Lung (tissue), 12 donors: Measurements from ENCODE around the gene ZNF83. TPM values are rescaled to one million over a fixed set of nuclear protein-coding genes. Genes with fewer than 3 reads are reported as not detected.
"Not testable (repeated sequence)": the region's sequence is repeated elsewhere in the genome, so short reads cannot be mapped to it uniquely, and the experiment has no call there.

Experiments used
- ATAC-seq: fragments of 200-7000 bp; cut with Tn5 transposase; one replicate; pipeline ENCODE4 v1.9.1; 2020; ENCODE audit warnings: moderate number of reproducible peaks; ENCODE audit not compliant: insufficient read depth, low FRiP score
- DNase-seq, 3 donors: peaks; one replicate each; pipeline ENCODE4 v3.0.0-alpha.2; 2013 to 2017
- H3K27ac ChIP-seq, 2 donors: one replicate each; pipeline ENCODE4 v1.5.1; 2013; ENCODE audit warnings: mild to moderate bottlenecking in 2 of 2, moderate library complexity in 2 of 2, control low read depth in 1 of 2, inconsistent platforms in 1 of 2, low read depth in 1 of 2, low read length in 1 of 2
- H3K27me3 ChIP-seq, 3 donors: one replicate each; pipeline ENCODE4 v1.5.1; 2013; ENCODE audit warnings: low read length in 2 of 3; ENCODE audit not compliant: control insufficient read depth in 3 of 3, insufficient read depth in 3 of 3
- H3K36me3 ChIP-seq, 4 donors: one replicate each; pipeline ENCODE4 v1.5.1; 2013; ENCODE audit warnings: low read length in 4 of 4, mild to moderate bottlenecking in 1 of 4, moderate library complexity in 1 of 4; ENCODE audit not compliant: control insufficient read depth in 4 of 4, insufficient read depth in 4 of 4
- H3K4me1 ChIP-seq, 5 donors: one replicate each; pipeline ENCODE4 v1.5.1; 2013; ENCODE audit warnings: low read length in 5 of 5, mild to moderate bottlenecking in 2 of 5, moderate library complexity in 1 of 5; ENCODE audit not compliant: control insufficient read depth in 5 of 5, insufficient read depth in 5 of 5
- H3K4me3 ChIP-seq: one replicate; pipeline ENCODE4 v1.5.1; 2013; ENCODE audit warnings: mild to moderate bottlenecking, control low read depth, moderate library complexity
- H3K9ac ChIP-seq, 2 donors: one replicate each; pipeline ENCODE4 v1.5.1; 2013; ENCODE audit warnings: low read length in 2 of 2, control low read depth in 1 of 2; ENCODE audit not compliant: insufficient read depth in 1 of 2
- H3K9me3 ChIP-seq, 4 donors: one replicate each; pipeline ENCODE4 v1.5.1; 2013; ENCODE audit warnings: low read length in 3 of 4, mild to moderate bottlenecking in 1 of 4, moderate library complexity in 1 of 4; ENCODE audit not compliant: control insufficient read depth in 4 of 4, insufficient read depth in 3 of 4
- CTCF ChIP-seq: IDR thresholded peaks from 2 replicates; pipeline ENCODE4 v1.5.1; 2012; ENCODE audit warnings: mild to moderate bottlenecking; ENCODE audit errors: control extremely low read depth, extremely low read depth
- WGBS, 2 donors: extraction: QIAGEN DNeasy Blood & Tissue Kit; methylation state at CpG; one replicate each; pipeline ENCODE4 v1.1.7; 2013; 5-methylcytosine and 5-hydroxymethylcytosine counted together
- polyA plus RNA-seq, 2 donors: library from polyadenylated mRNA; stranded (reverse); fragments of 200-250 nt; gene quantifications; one replicate each; pipeline ENCODE4 v1.2.1, GENCODE V29; 2013
- total RNA-seq, 2 donors: library from RNA; depleted of rRNA in 1 of 2; stranded (reverse); fragments of >200 nt in 1 of 2; gene quantifications; one replicate each; pipeline ENCODE4 v1.2.1, GENCODE V29; 2014 to 2021
- donor health status: control.
- donor health status: control.
- donor health status: Bipolar disorder and iron deficiency.
- donor health status: healthy.
- donor health status: DM: yes; HTN: yes; CAD: no.

ZNF83 gene
- total and polyA plus RNA-seq, 4 donors, result 14.8 to 118 (median 46.2) TPM

GRCh38 chr19:52639996-52640395 lies 1.8 kb upstream of the ZNF83 start:
- no peaks in the 10 kb centered on the region for H3K27me3 ChIP-seq
- H3K27ac ChIP-seq, result no peak overlapping the region
- no peaks in the 10 kb centered on the region for H3K9me3 ChIP-seq
- H3K36me3 ChIP-seq, result peaks cover 0 to 4% (median 0%) of the 10 kb centered on the region in 4 donors
- no peak overlapping the region for H3K4me3 ChIP-seq
- DNase-seq (no peak), ATAC-seq (no peak)
- WGBS, 2 donors, result 95% methylated on average over 10 of the region's 10 CpGs
- no peak overlapping the region for H3K9ac ChIP-seq
- no peak for TF ChIP-seq CTCF
- peaks cover 0 to 13% (median 7%) of the 10 kb centered on the region in 5 donors for H3K4me1 ChIP-seq

DNA sequence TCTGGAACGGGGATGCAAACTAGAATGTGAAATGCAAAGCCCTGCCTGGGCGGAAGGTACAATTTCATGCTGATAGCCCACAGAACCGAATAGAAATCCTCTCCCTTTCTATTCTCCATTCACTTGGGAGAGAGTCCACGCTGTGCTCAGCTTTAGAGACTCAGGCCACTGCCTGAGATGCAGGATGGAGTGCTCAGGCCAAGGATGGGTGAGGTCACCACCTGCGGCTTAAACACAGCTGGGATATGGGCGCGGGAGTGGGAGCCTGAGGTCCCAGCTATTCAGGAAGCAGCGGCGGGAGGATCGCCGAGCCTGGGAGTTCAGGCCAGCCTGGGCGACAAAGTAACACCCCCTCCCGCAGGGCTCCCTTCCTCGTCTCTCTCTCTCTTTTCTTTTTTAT lies 446 bp upstream of the ZNF83 start:
- TF ChIP-seq CTCF, result no peak
- Histone ChIP-seq H3K9me3 (peaks cover 0 to under 1% (median 0%) of the 10 kb centered on the region in 4 donors), H3K4me3 (no peak overlapping the region), H3K36me3 (peaks cover 0 to 2% (median 0%) of the 10 kb centered on the region in 4 donors), H3K27me3 (no peaks in the 10 kb centered on the region), H3K4me1 (peaks cover 0 to 13% (median 7%) of the 10 kb centered on the region in 5 donors), H3K9ac (peak overlapping the region in 1 of 2 donors; percentile 17), H3K27ac (peak overlapping the region in 1 of 2 donors; percentile 82)
- ATAC-seq (no peak), DNase-seq (no peak)
- 18 to 19% methylated on average over 13 to 14 of the region's 14 CpGs for WGBS, 2 donors

DNA sequence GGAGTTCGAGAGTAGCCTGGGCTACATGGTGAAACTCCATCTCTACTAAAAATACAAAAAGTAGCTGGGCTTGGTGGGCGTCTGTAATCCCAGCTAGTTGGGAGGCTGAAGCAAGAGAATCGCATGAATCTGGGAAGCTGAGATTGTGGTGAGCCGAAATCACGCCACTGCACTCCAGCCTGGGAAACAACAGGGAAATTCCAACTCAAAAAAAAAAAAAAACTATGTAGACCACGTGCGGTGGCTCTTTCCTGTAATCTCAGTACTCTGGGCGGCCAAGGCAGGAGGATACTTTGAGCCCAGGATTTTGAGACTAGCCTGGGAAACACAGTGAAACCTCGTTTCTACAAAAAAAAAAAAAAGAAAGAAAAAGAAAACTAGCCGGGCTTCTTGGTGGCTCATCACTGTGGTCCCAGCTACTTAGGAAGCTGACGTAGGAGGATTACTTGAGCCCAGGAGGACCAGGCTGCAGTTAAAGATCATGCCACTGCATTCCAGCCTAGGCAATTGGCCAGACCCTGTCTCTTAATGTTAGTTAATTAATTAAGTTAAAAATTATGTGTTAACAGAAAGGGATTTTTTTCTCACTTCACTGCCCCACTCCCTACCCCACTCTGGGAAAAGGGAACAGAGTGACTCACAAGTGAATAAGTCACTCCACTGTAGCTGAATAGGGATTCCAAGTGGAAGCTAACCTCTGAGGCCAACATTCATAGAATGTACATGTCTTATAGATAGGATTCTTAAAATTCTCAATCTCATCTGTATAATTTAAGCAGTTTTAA lies 2.2 kb downstream of the ZNF83 start:
- 89 to 92% methylated on average over 11 of the region's 11 CpGs for WGBS, 2 donors
- H3K4me3 ChIP-seq, result no peak overlapping the region
- no peak for DNase-seq
- H3K27ac ChIP-seq, result no peak overlapping the region
- peaks cover 0 to 1% (median 0%) of the 10 kb centered on the region in 4 donors for H3K36me3 ChIP-seq
- H3K27me3 ChIP-seq, result no peaks in the 10 kb centered on the region
- TF ChIP-seq CTCF, result no peak
- peaks cover 0 to 2% (median 0%) of the 10 kb centered on the region in 4 donors for H3K9me3 ChIP-seq
- ATAC-seq, result no peak
- H3K4me1 ChIP-seq, result peaks cover 0 to 13% (median 7%) of the 10 kb centered on the region in 5 donors
- no peak overlapping the region for H3K9ac ChIP-seq

DNA sequence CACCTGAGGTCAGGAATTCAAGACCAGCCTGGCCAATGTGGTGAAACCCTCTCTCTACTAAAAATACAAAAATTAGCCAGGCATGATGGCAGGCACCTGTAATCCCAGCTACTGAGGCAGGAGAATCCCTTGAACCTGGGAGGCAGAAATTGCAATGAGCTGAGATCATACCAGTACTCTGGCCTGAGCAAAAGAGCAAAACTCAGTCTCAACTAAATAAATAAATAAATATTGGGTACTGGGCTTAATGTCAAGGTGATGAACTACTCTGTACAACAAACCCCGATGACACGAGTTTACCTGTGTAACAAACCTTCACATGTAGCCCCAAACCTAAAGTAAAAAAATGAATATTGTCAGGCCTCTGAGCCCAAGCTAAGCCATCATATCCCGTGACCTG lies 10.7 kb downstream of the ZNF83 start:
- H3K4me1 ChIP-seq, ATAC-seq, DNase-seq, H3K9me3 ChIP-seq, H3K27ac ChIP-seq, H3K27me3 ChIP-seq, H3K4me3 ChIP-seq, H3K9ac ChIP-seq: not testable (repeated sequence)
- 82 to 97% methylated on average over 3 of the region's 3 CpGs for WGBS, 2 donors
- H3K36me3 ChIP-seq, result peaks cover 0 to 10% (median 8%) of the 10 kb centered on the region in 4 donors
